ENCODE results near the gene S100A16.

The S100A16 gene

GRCh38 chr1:153655333-153655732 is 42.4 kb upstream of the S100A16 start:
- no peaks in the 10 kb centered on the region for H3K36me3 ChIP-seq (ENCODE audit: control insufficient read depth in 4 of 4, insufficient read depth in 4 of 4, low read length in 3 of 4)
- POLR2A ChIA-PET = no interaction called here
- 80% methylated on average over 1 of the region's 3 CpGs for WGBS (ENCODE audit: insufficient coverage)
- DNase-seq = no peak
- H3K27me3 ChIP-seq (replicated peaks in 2 of 5; ENCODE audit: control insufficient read depth in 4 of 5, insufficient read depth in 5 of 5, low read length in 4 of 5) = no peaks in the 10 kb centered on the region
- H3K27ac ChIP-seq (ENCODE audit: insufficient read depth in 1 of 2, low read depth in 1 of 2, low read length in 2 of 2, poor library complexity in 1 of 2, severe bottlenecking in 2 of 2) = no peak overlapping the region
- H3K9me3 ChIP-seq (ENCODE audit: control extremely low read depth in 1 of 5, control insufficient read depth in 4 of 5, insufficient read depth in 2 of 5, low read depth in 1 of 5, low read length in 4 of 5) = no peaks in the 10 kb centered on the region
- no peak overlapping the region for H3K4me3 ChIP-seq (ENCODE audit: control insufficient read depth in 1 of 7, extremely low read depth in 1 of 7, insufficient read depth in 4 of 7, low read depth in 2 of 7, low read length in 6 of 7)
- peaks cover 3 to 27% (median 20%) of the 10 kb centered on the region in 4 experiments for H3K4me1 ChIP-seq (ENCODE audit: control extremely low read depth in 1 of 4, control insufficient read depth in 4 of 4, insufficient read depth in 4 of 4, low read length in 3 of 4)
- CTCF ChIA-PET = interaction anchor here (1.1 kb wide), 1 partner anchor 12 kb away, joined by 3 read pairs; no protein-coding TSS in a partner anchor

- no peaks in the 10 kb centered on the region for H3K36me3 ChIP-seq (ENCODE audit: control insufficient read depth in 4 of 4, insufficient read depth in 4 of 4, low read length in 3 of 4)
- peak overlapping the region in 1 of 2 experiments; percentile 27 for H3K27ac ChIP-seq (ENCODE audit: insufficient read depth in 1 of 2, low read depth in 1 of 2, low read length in 2 of 2, poor library complexity in 1 of 2, severe bottlenecking in 2 of 2)
- peaks cover 0 to 18% (median 10%) of the 10 kb centered on the region in 4 experiments for H3K4me1 ChIP-seq (ENCODE audit: control extremely low read depth in 1 of 4, control insufficient read depth in 4 of 4, insufficient read depth in 4 of 4, low read length in 3 of 4)
- H3K9me3 ChIP-seq (ENCODE audit: control extremely low read depth in 1 of 5, control insufficient read depth in 4 of 5, insufficient read depth in 2 of 5, low read depth in 1 of 5, low read length in 4 of 5) = no peaks in the 10 kb centered on the region
- WGBS (ENCODE audit: insufficient coverage) = 46% methylated on average over 2 of the region's 3 CpGs
- peak overlapping the region in 1 of 7 experiments; percentile 14 for H3K4me3 ChIP-seq (ENCODE audit: control insufficient read depth in 1 of 7, extremely low read depth in 1 of 7, insufficient read depth in 4 of 7, low read depth in 2 of 7, low read length in 6 of 7)
- H3K27me3 ChIP-seq (replicated peaks in 2 of 5; ENCODE audit: control insufficient read depth in 4 of 5, insufficient read depth in 5 of 5, low read length in 4 of 5) = no peaks in the 10 kb centered on the region
- POLR2A ChIA-PET = interaction anchor here (0.9 to 1.1 kb wide), 2 partner anchors 18 to 19 kb away, joined by 3 to 4 read pairs; partner anchors contain the start of gene CHTOP
- CTCF ChIA-PET = interaction anchor here (0.7 to 1.7 kb wide), 6 partner anchors 9 to 142 kb away, joined by 3 to 10 read pairs (median 3); no protein-coding TSS in a partner anchor
- no peak for DNase-seq
These were observed 40.0 kb upstream of the S100A16 start for GRCh38 chr1:153652805-153653500.

GRCh38 chr1:153651771-153652170 is 38.8 kb upstream of the S100A16 start:
- peaks cover 0 to 6% (median 3%) of the 10 kb centered on the region in 4 experiments for H3K36me3 ChIP-seq (ENCODE audit: control insufficient read depth in 4 of 4, insufficient read depth in 4 of 4, low read length in 3 of 4)
- H3K4me3 ChIP-seq (ENCODE audit: control insufficient read depth in 1 of 7, extremely low read depth in 1 of 7, insufficient read depth in 4 of 7, low read depth in 2 of 7, low read length in 6 of 7) = no peak overlapping the region
- CTCF ChIA-PET = interaction anchor here (1.2 to 1.7 kb wide), 4 partner anchors 8 to 141 kb away, joined by 3 to 10 read pairs (median 3); no protein-coding TSS in a partner anchor
- H3K4me1 ChIP-seq (ENCODE audit: control extremely low read depth in 1 of 4, control insufficient read depth in 4 of 4, insufficient read depth in 4 of 4, low read length in 3 of 4) = peaks cover 0 to 15% (median 9%) of the 10 kb centered on the region in 4 experiments
- no peaks in the 10 kb centered on the region for H3K9me3 ChIP-seq (ENCODE audit: control extremely low read depth in 1 of 5, control insufficient read depth in 4 of 5, insufficient read depth in 2 of 5, low read depth in 1 of 5, low read length in 4 of 5)
- no peaks in the 10 kb centered on the region for H3K27me3 ChIP-seq (replicated peaks in 2 of 5; ENCODE audit: control insufficient read depth in 4 of 5, insufficient read depth in 5 of 5, low read length in 4 of 5)
- no peak for DNase-seq
- H3K27ac ChIP-seq (ENCODE audit: insufficient read depth in 1 of 2, low read depth in 1 of 2, low read length in 2 of 2, poor library complexity in 1 of 2, severe bottlenecking in 2 of 2) = no peak overlapping the region
- POLR2A ChIA-PET = no interaction called here
- 100% methylated on average over 1 of the region's 1 CpG for WGBS (ENCODE audit: insufficient coverage)

GRCh38 chr1:153649863-153650235 is 36.9 kb upstream of the S100A16 start:
- Histone ChIP-seq H3K36me3 (ENCODE audit: control insufficient read depth in 4 of 4, insufficient read depth in 4 of 4, low read length in 3 of 4) (peaks cover 4 to 25% (median 16%) of the 10 kb centered on the region in 4 experiments), H3K27me3 (replicated peaks in 2 of 5; ENCODE audit: control insufficient read depth in 4 of 5, insufficient read depth in 5 of 5, low read length in 4 of 5) (no peaks in the 10 kb centered on the region), H3K4me1 (ENCODE audit: control extremely low read depth in 1 of 4, control insufficient read depth in 4 of 4, insufficient read depth in 4 of 4, low read length in 3 of 4) (peaks cover 0 to 15% (median 9%) of the 10 kb centered on the region in 4 experiments), H3K27ac (ENCODE audit: insufficient read depth in 1 of 2, low read depth in 1 of 2, low read length in 2 of 2, poor library complexity in 1 of 2, severe bottlenecking in 2 of 2) (peak overlapping the region in 1 of 2 experiments; percentile 36), H3K9me3 (ENCODE audit: control extremely low read depth in 1 of 5, control insufficient read depth in 4 of 5, insufficient read depth in 2 of 5, low read depth in 1 of 5, low read length in 4 of 5) (no peaks in the 10 kb centered on the region), H3K4me3 (ENCODE audit: control insufficient read depth in 1 of 7, extremely low read depth in 1 of 7, insufficient read depth in 4 of 7, low read depth in 2 of 7, low read length in 6 of 7) (no peak overlapping the region)
- CTCF ChIA-PET = interaction anchor here (0.6 to 1.1 kb wide), 2 partner anchors 10 to 116 kb away, joined by 3 to 4 read pairs; no protein-coding TSS in a partner anchor
- DNase-seq = no peak
- 79% methylated on average over 2 of the region's 2 CpGs for WGBS (ENCODE audit: insufficient coverage)
- POLR2A ChIA-PET = no interaction called here

- WGBS (ENCODE audit: insufficient coverage) = 61% methylated on average over 2 of the region's 3 CpGs
- ChIA-PET POLR2A (no interaction called here), CTCF (interaction anchor here (0.6 to 1.5 kb wide), 3 partner anchors 10 to 116 kb away, joined by 3 to 4 read pairs (median 4); no protein-coding TSS in a partner anchor)
- no peaks in the 10 kb centered on the region for H3K27me3 ChIP-seq (replicated peaks in 2 of 5; ENCODE audit: control insufficient read depth in 4 of 5, insufficient read depth in 5 of 5, low read length in 4 of 5)
- peaks cover 4 to 31% (median 19%) of the 10 kb centered on the region in 4 experiments for H3K36me3 ChIP-seq (ENCODE audit: control insufficient read depth in 4 of 4, insufficient read depth in 4 of 4, low read length in 3 of 4)
- DNase-seq = peak in 1 of 3 donors; percentile 44
- peaks cover 0 to 15% (median 9%) of the 10 kb centered on the region in 4 experiments for H3K4me1 ChIP-seq (ENCODE audit: control extremely low read depth in 1 of 4, control insufficient read depth in 4 of 4, insufficient read depth in 4 of 4, low read length in 3 of 4)
- no peak overlapping the region for H3K4me3 ChIP-seq (ENCODE audit: control insufficient read depth in 1 of 7, extremely low read depth in 1 of 7, insufficient read depth in 4 of 7, low read depth in 2 of 7, low read length in 6 of 7)
- H3K27ac ChIP-seq (ENCODE audit: insufficient read depth in 1 of 2, low read depth in 1 of 2, low read length in 2 of 2, poor library complexity in 1 of 2, severe bottlenecking in 2 of 2) = peak overlapping the region in 1 of 2 experiments; percentile 36
- H3K9me3 ChIP-seq (ENCODE audit: control extremely low read depth in 1 of 5, control insufficient read depth in 4 of 5, insufficient read depth in 2 of 5, low read depth in 1 of 5, low read length in 4 of 5) = no peaks in the 10 kb centered on the region
These were observed 36.4 kb upstream of the S100A16 start for GRCh38 chr1:153649137-153649862.

- DNase-seq = no peak
- Histone ChIP-seq H3K36me3 (ENCODE audit: control insufficient read depth in 4 of 4, insufficient read depth in 4 of 4, low read length in 3 of 4) (peaks cover 4 to 42% (median 29%) of the 10 kb centered on the region in 4 experiments), H3K27me3 (replicated peaks in 2 of 5; ENCODE audit: control insufficient read depth in 4 of 5, insufficient read depth in 5 of 5, low read length in 4 of 5) (no peaks in the 10 kb centered on the region), H3K9me3 (ENCODE audit: control extremely low read depth in 1 of 5, control insufficient read depth in 4 of 5, insufficient read depth in 2 of 5, low read depth in 1 of 5, low read length in 4 of 5) (no peaks in the 10 kb centered on the region), H3K27ac (ENCODE audit: insufficient read depth in 1 of 2, low read depth in 1 of 2, low read length in 2 of 2, poor library complexity in 1 of 2, severe bottlenecking in 2 of 2) (no peak overlapping the region), H3K4me3 (ENCODE audit: control insufficient read depth in 1 of 7, extremely low read depth in 1 of 7, insufficient read depth in 4 of 7, low read depth in 2 of 7, low read length in 6 of 7) (no peak overlapping the region), H3K4me1 (ENCODE audit: control extremely low read depth in 1 of 4, control insufficient read depth in 4 of 4, insufficient read depth in 4 of 4, low read length in 3 of 4) (peaks cover 0 to 13% (median 8%) of the 10 kb centered on the region in 4 experiments)
- CTCF ChIA-PET = interaction anchor here (1.5 to 2.7 kb wide), 3 partner anchors 10 to 20 kb away, joined by 4 to 10 read pairs (median 4); partner anchors contain the start of genes CHTOP, S100A1 and S100A13
- WGBS (ENCODE audit: insufficient coverage) = 90% methylated on average over 10 of the region's 10 CpGs
- POLR2A ChIA-PET = interaction anchor here (0.6 to 2.2 kb wide), 2 partner anchors 14 to 167 kb away, joined by 5 to 9 read pairs; partner anchors contain the start of gene CHTOP
These were observed 35.2 kb upstream of the S100A16 start for GRCh38 chr1:153648000-153648643.

Data from common myeloid progenitor, CD34-positive (primary cell).